PFSK-1 (cell line): ENCODE data around the gene RNF217.

Source experiments
- FOXP2 ChIP-seq: optimal IDR thresholded peaks from 2 replicates; pipeline ENCODE3; 2011; ENCODE audit warnings: borderline replicate concordance, control low read depth, inconsistent platforms; ENCODE audit not compliant: insufficient read depth; ENCODE audit errors: extremely low read length, extremely low read depth
- POLR2AphosphoS5 ChIP-seq: IDR thresholded peaks from 2 replicates; pipeline ENCODE4 v1.6.1; 2012; ENCODE audit warnings: low read depth, mild to moderate bottlenecking, control low read depth, low read length, moderate library complexity
- SIN3A ChIP-seq: IDR thresholded peaks from 2 replicates; pipeline ENCODE4 v1.6.1; 2012; ENCODE audit warnings: mild to moderate bottlenecking, low read length, moderate library complexity, borderline replicate concordance; ENCODE audit not compliant: insufficient read depth
- TAF1 ChIP-seq: IDR thresholded peaks from 2 replicates; pipeline ENCODE4 v1.6.1; 2012; ENCODE audit warnings: low read length, control low read depth, borderline replicate concordance; ENCODE audit not compliant: insufficient read depth
- TF ChIP-seq, protein P1 (sequence below), 2 experiments: IDR thresholded peaks; 2 replicates each; pipeline versions ENCODE4 v1.6.1 to v1.8.0; 2011 to 2012; ENCODE audit warnings: low read depth in 2 of 2, low read length in 2 of 2, control low read depth in 1 of 2, inconsistent platforms in 1 of 2, mild to moderate bottlenecking in 1 of 2, moderate library complexity in 1 of 2; ENCODE audit not compliant: insufficient read depth in 1 of 2

Gene RNF217

DNA sequence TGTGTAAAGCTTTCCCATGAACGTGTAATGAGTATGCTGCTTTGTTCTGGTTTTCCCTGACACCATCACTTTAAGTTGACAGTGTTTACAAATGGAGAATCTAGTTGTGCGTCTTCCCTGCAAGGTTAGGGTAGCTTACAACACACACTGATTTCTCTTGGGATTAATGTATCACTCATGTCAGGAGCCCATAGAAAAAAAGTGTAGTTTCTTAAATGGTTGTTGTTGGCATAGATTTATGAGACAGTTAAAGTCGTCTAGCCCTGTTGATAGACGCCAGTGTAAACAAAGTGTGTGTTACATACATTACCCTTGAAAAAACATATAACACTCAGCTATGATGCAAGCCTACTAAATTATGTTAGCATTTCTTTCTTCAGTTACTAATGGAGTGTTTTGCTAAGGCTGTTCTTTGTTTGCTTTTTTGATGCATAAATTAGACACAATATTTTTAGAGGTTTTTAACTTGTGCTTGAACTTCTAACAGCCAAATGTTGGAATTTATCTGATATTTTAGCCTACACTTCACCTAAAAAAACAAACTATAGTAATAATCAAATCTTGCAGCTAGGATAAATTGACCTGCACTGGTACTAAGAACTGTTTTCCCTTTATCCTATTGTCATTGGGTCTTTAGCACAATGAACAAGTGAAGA lies 88.6 kb downstream of the RNF217 start:
- peak; percentile 43 for TF ChIP-seq FOXP2
- no peak for TF ChIP-seq POLR2AphosphoS5

GRCh38 chr6:125053809-125054208 lies 91.6 kb downstream of the RNF217 start:
- TF ChIP-seq, protein P1, sequence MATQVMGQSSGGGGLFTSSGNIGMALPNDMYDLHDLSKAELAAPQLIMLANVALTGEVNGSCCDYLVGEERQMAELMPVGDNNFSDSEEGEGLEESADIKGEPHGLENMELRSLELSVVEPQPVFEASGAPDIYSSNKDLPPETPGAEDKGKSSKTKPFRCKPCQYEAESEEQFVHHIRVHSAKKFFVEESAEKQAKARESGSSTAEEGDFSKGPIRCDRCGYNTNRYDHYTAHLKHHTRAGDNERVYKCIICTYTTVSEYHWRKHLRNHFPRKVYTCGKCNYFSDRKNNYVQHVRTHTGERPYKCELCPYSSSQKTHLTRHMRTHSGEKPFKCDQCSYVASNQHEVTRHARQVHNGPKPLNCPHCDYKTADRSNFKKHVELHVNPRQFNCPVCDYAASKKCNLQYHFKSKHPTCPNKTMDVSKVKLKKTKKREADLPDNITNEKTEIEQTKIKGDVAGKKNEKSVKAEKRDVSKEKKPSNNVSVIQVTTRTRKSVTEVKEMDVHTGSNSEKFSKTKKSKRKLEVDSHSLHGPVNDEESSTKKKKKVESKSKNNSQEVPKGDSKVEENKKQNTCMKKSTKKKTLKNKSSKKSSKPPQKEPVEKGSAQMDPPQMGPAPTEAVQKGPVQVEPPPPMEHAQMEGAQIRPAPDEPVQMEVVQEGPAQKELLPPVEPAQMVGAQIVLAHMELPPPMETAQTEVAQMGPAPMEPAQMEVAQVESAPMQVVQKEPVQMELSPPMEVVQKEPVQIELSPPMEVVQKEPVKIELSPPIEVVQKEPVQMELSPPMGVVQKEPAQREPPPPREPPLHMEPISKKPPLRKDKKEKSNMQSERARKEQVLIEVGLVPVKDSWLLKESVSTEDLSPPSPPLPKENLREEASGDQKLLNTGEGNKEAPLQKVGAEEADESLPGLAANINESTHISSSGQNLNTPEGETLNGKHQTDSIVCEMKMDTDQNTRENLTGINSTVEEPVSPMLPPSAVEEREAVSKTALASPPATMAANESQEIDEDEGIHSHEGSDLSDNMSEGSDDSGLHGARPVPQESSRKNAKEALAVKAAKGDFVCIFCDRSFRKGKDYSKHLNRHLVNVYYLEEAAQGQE (IDR thresholded peaks at IDR 0.05; ENCODE audit: insufficient read depth in 1 of 2, low read depth in 2 of 2, low read length in 2 of 2) = no peak
- TF ChIP-seq FOXP2 = no peak
- no peak for TF ChIP-seq TAF1
- TF ChIP-seq POLR2AphosphoS5 = no peak

DNA sequence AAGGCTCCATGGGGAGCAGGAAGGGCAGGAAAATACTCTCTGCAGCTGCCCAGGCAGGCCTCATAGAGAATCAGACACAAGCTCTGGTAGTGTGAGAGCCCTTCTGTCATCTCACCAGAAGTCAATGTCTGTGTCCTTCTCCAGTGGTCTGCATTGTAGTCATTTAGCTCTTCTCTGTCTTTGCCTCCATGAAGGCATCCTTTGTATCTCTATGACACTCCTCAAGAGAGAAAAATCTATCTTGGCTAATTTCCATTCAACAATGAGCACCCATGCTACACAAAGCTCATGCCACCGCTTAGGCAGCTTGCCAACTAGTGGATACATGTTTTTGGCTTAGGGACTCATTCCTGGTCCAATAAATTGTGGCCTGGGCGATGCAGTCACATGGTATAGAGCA lies 92.1 kb downstream of the RNF217 start:
- TF ChIP-seq TAF1 (no peak), POLR2AphosphoS5 (no peak), FOXP2 (no peak), SIN3A (no peak)
- TF ChIP-seq, protein P1 (IDR thresholded peaks at IDR 0.05; ENCODE audit: insufficient read depth in 1 of 2, low read depth in 2 of 2, low read length in 2 of 2) = no peak

GRCh38 chr6:125057392-125058246 lies 95.4 kb downstream of the RNF217 start:
- no peak for TF ChIP-seq SIN3A
- no peak for TF ChIP-seq POLR2AphosphoS5
- no peak for TF ChIP-seq TAF1
- no peak for TF ChIP-seq FOXP2
- TF ChIP-seq, protein P1 (IDR thresholded peaks at IDR 0.05; ENCODE audit: insufficient read depth in 1 of 2, low read depth in 2 of 2, low read length in 2 of 2) = no peak

GRCh38 chr6:125058546-125058945 lies 96.3 kb downstream of the RNF217 start:
- no peak for TF ChIP-seq TAF1
- TF ChIP-seq SIN3A = no peak
- TF ChIP-seq POLR2AphosphoS5 = no peak
- TF ChIP-seq FOXP2 = no peak
- TF ChIP-seq, protein P1 (IDR thresholded peaks at IDR 0.05; ENCODE audit: insufficient read depth in 1 of 2, low read depth in 2 of 2, low read length in 2 of 2) = no peak
